DLD1 (cell line): ENCODE results near the gene KMT2E.

Source experiments
- in situ Hi-C: cut with HindIII; loops from 2 replicates; pipeline ENCODE4 v1.10.0; 2017; ENCODE audit warnings: low sequenced_read_pairs

The KMT2E gene

GRCh38 chr7:105006367-105007136 is 7.5 kb upstream of the KMT2E start:
- in situ Hi-C loops = no loop called here

- in situ Hi-C loops = no loop called here
Measured at GRCh38 chr7:105007298-105007697, 6.7 kb upstream of the KMT2E start.

GRCh38 chr7:105009667-105010503 is 4.1 kb upstream of the KMT2E start:
- in situ Hi-C loops = no loop called here

GRCh38 chr7:105010504-105011130 is 3.4 kb upstream of the KMT2E start:
- in situ Hi-C loops = no loop called here

- in situ Hi-C loops = no loop called here
Measured at GRCh38 chr7:105011141-105011830, 2.7 kb upstream of the KMT2E start.

- in situ Hi-C loops = no loop called here
Measured at GRCh38 chr7:105011831-105012502, 2.0 kb upstream of the KMT2E start.

- in situ Hi-C loops = no loop called here
Measured at GRCh38 chr7:105012503-105013220, 1.3 kb upstream of the KMT2E start.

GRCh38 chr7:105013221-105013815 is 687 bp upstream of the KMT2E start:
- in situ Hi-C loops = no loop called here

GRCh38 chr7:105014693-105015389 is 836 bp downstream of the KMT2E start:
- in situ Hi-C loops = no loop called here

- in situ Hi-C loops = no loop called here
Measured at GRCh38 chr7:105015390-105015965, 1.5 kb downstream of the KMT2E start.

GRCh38 chr7:105016068-105016708 is 2.2 kb downstream of the KMT2E start:
- in situ Hi-C loops = no loop called here

GRCh38 chr7:105016709-105017656 is 3.0 kb downstream of the KMT2E start:
- in situ Hi-C loops = no loop called here

- in situ Hi-C loops = no loop called here
Measured at GRCh38 chr7:105017657-105018365, 3.8 kb downstream of the KMT2E start.

- in situ Hi-C loops = no loop called here
Measured at GRCh38 chr7:105019269-105019668, 5.3 kb downstream of the KMT2E start.

- in situ Hi-C loops = no loop called here
Measured at GRCh38 chr7:105020926-105021325, 6.9 kb downstream of the KMT2E start.

- in situ Hi-C loops = no loop called here
Measured at GRCh38 chr7:105021352-105021751, 7.3 kb downstream of the KMT2E start.
